Measurements from ENCODE around the gene OR13C5.
"Not testable (repeated sequence)": the region's sequence is repeated elsewhere in the genome, so short reads cannot be mapped to it uniquely, and the experiment has no call there.

OR13C5 gene

GRCh38 chr9:104633976-104634520 is 34.8 kb upstream of the OR13C5 start:
- H3K4me1 ChIP-seq (ENCODE audit: control insufficient read depth, insufficient read depth, low read length) = no peaks in the 10 kb centered on the region
- ChIA-PET POLR2A (no interaction called here), CTCF (no interaction called here)
- no peak overlapping the region for H3K27ac ChIP-seq (ENCODE audit: extremely low read depth, low read depth, low read length)
- TF ChIP-seq PATZ1 (tag by site-specific recombination; IDR thresholded peaks at IDR 0.05) = no peak
- TF ChIP-seq ZNF561 (tag by site-specific recombination; IDR thresholded peaks at IDR 0.05; ENCODE audit: borderline replicate concordance) = no peak
- TF ChIP-seq ZNF776 (tag by site-specific recombination; IDR thresholded peaks at IDR 0.05; ENCODE audit: borderline replicate concordance) = no peak
- TF ChIP-seq ZNF398 (tag by site-specific recombination; IDR thresholded peaks at IDR 0.05) = no peak
- no peak for TF ChIP-seq PRDM10 (tag by site-specific recombination; IDR thresholded peaks at IDR 0.05)
- no peak for TF ChIP-seq ZIC2 (tag by site-specific recombination; IDR thresholded peaks at IDR 0.05)
- TF ChIP-seq ZNF514 (tag by site-specific recombination; IDR thresholded peaks at IDR 0.05) = no peak
- TF ChIP-seq PRDM1 (tag by site-specific recombination; IDR thresholded peaks at IDR 0.05) = no peak
- no peak for TF ChIP-seq ZNF26 (tag by site-specific recombination; IDR thresholded peaks at IDR 0.05)
- TF ChIP-seq ZNF19 (tag by site-specific recombination; IDR thresholded peaks at IDR 0.05; ENCODE audit: low read depth) = no peak
- TF ChIP-seq ZNF169 (tag by site-specific recombination; IDR thresholded peaks at IDR 0.05) = no peak
- no peak for TF ChIP-seq ZNF555 (tag by site-specific recombination; conservative IDR thresholded peaks at IDR 0.05)
- H3K9me3 ChIP-seq (ENCODE audit: control insufficient read depth, insufficient read depth, low read depth, low read length) = no peaks in the 10 kb centered on the region
- H3K4me3 ChIP-seq (ENCODE audit: low read depth, low read length) = no peak overlapping the region
- no peaks in the 10 kb centered on the region for H3K36me3 ChIP-seq (ENCODE audit: control insufficient read depth in 2 of 2, insufficient read depth in 1 of 2, low read length in 2 of 2)

GRCh38 chr9:104625964-104626363 is 26.8 kb upstream of the OR13C5 start:
- H3K36me3 ChIP-seq (ENCODE audit: control insufficient read depth in 2 of 2, insufficient read depth in 1 of 2, low read length in 2 of 2); H3K4me1 ChIP-seq (ENCODE audit: control insufficient read depth, insufficient read depth, low read length); POLR2A ChIA-PET; H3K27ac ChIP-seq (ENCODE audit: extremely low read depth, low read depth, low read length); H3K4me3 ChIP-seq (ENCODE audit: low read depth, low read length); H3K9me3 ChIP-seq (ENCODE audit: control insufficient read depth, insufficient read depth, low read depth, low read length): not testable (repeated sequence)
- CTCF ChIA-PET = interaction anchor here (0.7 kb wide), 1 partner anchor 422 kb away, joined by 3 read pairs; no protein-coding TSS in a partner anchor

- H3K27ac ChIP-seq (ENCODE audit: extremely low read depth, low read depth, low read length) = no peak within 1 kb of the TSS
- no peak within 1 kb of the TSS for H3K4me3 ChIP-seq (ENCODE audit: low read depth, low read length)
- no peaks in the 10 kb centered on the region for H3K9me3 ChIP-seq (ENCODE audit: control insufficient read depth, insufficient read depth, low read depth, low read length)
- ChIA-PET POLR2A (no interaction called here), CTCF (no interaction called here)
- no peaks in the 10 kb centered on the region for H3K4me1 ChIP-seq (ENCODE audit: control insufficient read depth, insufficient read depth, low read length)
- no peaks in the 10 kb centered on the region for H3K36me3 ChIP-seq (ENCODE audit: control insufficient read depth in 2 of 2, insufficient read depth in 1 of 2, low read length in 2 of 2)
- TF ChIP-seq ZNF324 (tag by site-specific recombination; IDR thresholded peaks at IDR 0.05) (no peak), GFI1B (tag by site-specific recombination; IDR thresholded peaks at IDR 0.05) (no peak), ZNF585B (tag by site-specific recombination; IDR thresholded peaks at IDR 0.05) (no peak), ZNF610 (tag by site-specific recombination; IDR thresholded peaks at IDR 0.05; ENCODE audit: borderline replicate concordance) (no peak), ZBTB17 (tag by site-specific recombination; IDR thresholded peaks at IDR 0.05) (no peak)
Observed at GRCh38 chr9:104618104-104618503, 18.9 kb upstream of the OR13C5 start, which contains the start of gene OR13C9. Gene OR13C9, minus strand, starts transcription at chr9:104618204. Its CDS starts 0 bp downstream, at chr9:104618204.

Data from HEK293 (cell line).